Head of caudate nucleus (tissue), 42 donors: ENCODE data around the gene THAP7.

Experiments used
- DNase-seq, 42 donors: peaks; one replicate each; pipeline versions ENCODE4 v3.0.0 to v3.0.0-alpha.2; 2020 to 2021; ENCODE audit warnings: mixed read lengths in 7 of 42
- intact Hi-C: fragments of 100-400 bp; cut with DNase I; formaldehyde crosslinking; loops from one replicate; pipeline ENCODE4 v1.15.0; 2022

THAP7 gene

DNA sequence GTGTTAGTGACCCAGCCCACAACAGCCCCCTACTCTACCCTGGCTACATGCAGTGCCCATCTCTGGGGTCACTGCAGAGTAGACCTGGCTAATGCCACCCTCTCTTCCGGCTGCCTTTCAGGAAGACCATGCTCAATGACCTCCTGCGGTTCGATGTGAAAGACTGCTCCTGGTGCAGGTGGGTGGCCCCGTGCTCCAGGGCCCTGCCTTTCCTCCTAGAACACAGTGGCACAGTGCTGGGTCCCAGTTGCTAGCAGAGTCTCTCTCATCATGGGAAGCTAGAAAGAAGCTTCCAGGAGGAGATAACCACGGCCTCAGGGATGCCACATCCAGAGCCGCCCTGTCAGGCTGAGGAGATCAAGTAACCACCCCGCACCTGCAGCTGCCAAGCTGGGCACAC lies 16.2 kb downstream of the THAP7 start:
- intact Hi-C loops: no loop called here
- no peak for DNase-seq

DNA sequence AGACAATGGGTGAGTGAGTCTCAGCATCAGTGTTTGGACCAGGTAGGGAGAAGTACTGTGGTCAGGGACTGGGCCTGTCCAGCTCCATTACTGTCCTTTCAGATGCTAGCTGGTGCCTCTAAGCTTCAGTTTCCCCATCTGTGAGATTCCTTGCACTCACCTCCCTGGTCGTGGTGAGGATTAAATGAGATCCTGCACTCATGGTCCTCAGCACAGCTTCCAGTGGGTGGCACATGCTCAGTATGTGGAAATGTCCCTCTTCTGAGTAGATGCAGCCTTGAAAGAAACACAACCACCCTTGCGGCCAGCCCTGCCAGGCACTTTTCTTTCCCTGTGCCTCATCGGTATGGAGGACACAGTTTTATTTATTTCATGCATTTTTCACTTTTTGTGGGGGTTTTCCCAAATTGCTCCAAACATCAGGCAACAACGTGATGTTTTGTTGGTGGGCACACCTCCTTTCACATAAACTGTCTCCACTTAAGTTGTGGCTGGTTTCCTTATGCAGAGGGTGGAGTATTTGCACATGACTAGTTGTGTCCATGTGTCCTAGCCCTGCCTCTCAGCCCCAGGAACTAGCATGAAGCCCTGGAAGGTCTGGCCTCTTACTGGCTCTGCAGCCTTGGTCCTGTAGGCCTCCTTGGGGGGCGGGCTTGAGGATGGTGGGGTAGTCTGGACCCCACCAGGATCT lies 18.7 kb downstream of the THAP7 start:
- DNase-seq: no peak
- intact Hi-C loops: loop anchor here (5.0 kb wide), 1 partner anchor 66 kb away; the partner anchor contains the start of gene CRKL

DNA sequence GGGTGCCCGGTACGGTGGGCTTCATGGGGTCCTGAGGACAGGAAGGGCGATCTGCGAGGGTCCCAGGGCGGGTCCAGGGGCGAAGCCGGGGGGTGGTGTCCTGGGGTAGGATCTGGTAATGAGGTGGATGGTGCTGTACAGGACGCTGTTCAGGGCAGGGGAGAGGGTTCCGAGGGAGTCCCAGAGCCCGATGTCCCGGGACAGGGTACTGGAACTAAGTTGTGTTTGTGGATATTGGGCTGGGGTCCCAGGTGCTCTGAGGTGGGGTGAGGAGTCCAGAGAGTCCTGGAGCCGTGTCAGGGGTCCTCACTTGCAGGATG lies 19.4 kb downstream of the THAP7 start:
- DNase-seq: peak in 3 of 42 donors; percentile 6 to 38 (median 21)
- intact Hi-C loops: loop anchor here (1.0 to 5.0 kb wide), 2 partner anchors 19 to 65 kb away; partner anchors contain the start of gene CRKL

DNA sequence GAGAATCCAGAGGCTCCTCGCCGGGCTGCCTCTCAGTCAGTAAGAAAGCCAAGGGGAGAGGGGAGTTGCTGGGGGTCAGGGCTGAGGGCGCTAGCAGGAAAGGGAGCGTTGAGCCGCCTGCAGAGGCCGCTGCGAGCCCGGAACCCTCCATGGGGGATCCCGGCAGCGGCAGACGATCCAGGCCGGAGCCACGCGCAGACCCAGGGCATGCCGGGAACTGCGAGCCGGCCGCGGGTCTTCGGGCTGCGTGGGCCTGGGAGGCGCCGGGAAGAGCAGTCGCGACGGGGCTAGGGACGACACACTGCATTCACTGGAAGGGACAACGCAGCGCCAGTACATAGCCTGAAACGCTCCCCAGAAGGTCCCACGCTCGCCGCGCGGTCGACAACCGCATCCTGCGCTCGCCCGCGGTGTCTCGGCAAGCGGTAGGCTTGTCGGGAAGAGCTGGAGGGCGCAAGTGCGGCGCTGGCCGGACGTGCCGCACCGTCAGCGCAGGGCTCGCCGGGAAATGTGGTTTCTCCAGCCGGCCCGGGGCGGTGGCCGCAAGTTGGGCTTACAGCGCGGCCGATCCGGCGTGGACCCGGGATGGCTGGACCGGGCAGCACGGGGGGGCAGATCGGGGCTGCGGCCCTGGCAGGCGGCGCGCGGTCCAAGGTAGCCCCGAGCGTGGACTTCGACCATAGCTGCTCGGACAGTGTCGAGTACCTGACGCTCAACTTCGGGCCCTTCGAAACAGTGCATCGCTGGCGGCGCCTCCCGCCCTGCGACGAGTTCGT lies 19.9 kb downstream of the THAP7 start, which contains the start of gene LZTR1:
TSS of gene LZTR1 (plus strand) at position 511 of the 776 bp plus-strand sequence. CDS start at position 586, 75 bp downstream.
- DNase-seq: peak; percentile 68 to 95 (median 91)
- intact Hi-C loops: loop anchor here (1.0 to 5.0 kb wide), 2 partner anchors 19 to 65 kb away; partner anchors contain the start of gene CRKL

DNA sequence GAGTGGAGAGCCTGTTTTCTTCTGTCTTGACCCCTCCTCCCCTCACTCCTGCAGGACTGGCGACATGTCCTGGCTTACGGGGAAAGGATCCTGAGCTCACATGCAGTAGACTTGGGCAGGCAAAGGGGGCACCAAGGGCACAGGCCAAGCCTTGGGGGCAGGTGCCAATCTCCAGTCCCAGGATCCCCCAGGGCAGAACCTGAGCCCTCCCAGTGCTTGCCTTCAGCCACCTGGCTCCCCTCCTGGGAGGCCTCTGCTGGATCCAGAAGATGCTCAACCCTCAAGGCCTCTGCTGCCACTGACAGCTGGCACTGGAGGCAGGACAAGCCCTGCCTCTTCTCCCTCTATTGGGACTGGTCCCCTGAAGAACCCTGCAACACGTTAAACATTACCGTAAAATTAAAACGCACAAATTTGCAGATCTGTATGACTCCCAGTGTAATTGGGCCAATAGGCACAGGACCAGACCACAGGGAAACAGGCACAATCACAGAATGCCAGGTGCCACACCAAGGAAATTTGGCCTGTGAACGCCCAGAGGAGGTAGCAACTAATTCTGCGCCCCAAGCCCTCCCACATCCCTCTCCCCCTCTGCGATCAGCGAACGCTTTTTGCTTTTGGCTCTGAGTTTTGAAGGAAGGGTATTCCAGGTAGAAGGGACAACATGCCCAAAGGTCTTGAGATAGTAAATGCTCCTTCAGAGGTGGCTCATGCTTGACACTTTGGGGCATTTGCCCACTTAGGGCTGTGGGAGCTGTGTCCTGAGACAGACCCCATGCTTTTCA lies 20.8 kb downstream of the THAP7 start:
- intact Hi-C loops: loop anchor here (5.0 kb wide), 1 partner anchor 64 kb away; the partner anchor contains the start of gene CRKL
- no peak for DNase-seq

DNA sequence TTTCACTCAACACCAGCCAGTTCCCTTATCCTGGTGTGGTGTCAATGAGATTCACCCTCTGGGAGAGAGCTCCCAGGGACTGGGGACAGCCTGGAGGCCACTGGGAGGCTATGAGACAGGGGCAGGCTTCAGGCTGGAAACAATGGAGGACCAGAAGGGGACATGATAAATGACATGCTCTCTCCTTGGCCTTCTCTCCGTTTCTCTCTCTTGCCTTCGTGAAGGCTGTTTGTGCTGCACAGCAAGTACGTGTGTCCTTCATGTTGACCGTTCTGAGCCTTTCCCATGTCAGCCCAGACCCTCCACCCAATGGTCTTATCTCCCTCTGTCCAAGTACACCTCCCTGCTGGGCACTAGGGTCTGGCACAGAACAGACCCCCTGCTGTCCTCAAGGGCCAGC lies 21.4 kb downstream of the THAP7 start:
- no peak for DNase-seq
- intact Hi-C loops: loop anchor here (5.0 kb wide), 1 partner anchor 63 kb away; the partner anchor contains the start of gene CRKL

DNA sequence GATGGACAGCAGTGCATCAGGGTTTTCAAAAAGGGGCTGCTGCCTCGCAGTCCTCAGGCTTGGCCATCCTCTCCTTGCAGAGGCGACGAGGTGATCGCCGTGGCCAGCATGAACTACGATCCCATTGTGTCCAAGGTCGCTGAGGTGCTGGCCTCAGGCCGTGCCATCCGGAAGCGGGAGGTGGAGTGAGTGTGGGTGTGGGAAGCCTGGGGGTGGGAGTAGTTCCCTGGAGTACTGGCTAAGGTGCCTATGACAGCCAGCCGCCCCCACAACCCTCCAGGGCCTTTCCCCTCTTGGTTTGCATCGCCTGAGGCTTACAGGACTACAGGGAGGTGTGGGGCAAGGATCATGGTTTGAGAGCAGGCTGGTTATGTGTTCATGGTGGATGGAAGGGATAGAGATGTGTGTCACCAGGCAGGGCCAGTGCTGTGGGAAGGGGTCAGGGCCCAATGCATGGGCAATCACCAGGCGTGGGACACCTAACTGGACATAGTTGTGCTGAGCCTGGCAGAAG lies 21.9 kb downstream of the THAP7 start:
- intact Hi-C loops: loop anchor here (5.0 kb wide), 1 partner anchor 63 kb away; the partner anchor contains the start of gene CRKL

DNA sequence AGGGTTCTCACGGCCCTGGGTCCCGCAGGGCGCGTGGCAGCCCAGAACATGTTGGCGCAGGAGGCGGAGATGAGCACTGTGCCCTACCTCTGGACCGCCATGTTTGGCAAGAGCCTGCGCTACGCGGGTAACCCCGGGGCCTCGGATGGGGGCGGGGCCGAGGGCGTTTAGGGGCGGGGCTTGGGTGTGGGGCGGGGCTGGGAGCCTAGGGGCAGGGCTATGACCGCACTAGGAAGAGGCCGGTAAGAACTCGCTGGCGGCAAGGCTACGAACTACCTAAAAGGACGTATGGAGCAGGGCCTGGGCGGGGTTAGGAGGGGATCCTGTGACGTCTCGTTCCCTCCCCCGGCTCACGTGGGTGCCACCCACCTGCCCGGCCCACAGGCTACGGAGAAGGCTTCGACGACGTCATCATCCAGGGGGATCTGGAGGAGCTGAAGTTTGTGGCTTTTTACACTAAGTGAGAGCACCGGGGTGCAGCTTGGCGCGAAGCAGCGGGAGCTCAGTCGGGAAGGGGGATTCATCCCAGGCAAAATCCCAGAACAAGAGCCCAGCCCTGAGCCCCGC lies 22.6 kb downstream of the THAP7 start:
- peak; percentile 43 to 91 (median 74) for DNase-seq
- intact Hi-C loops: no loop called here

More for the DNA sequence above, 21.9 kb downstream of the THAP7 start:
- no peak for DNase-seq

DNA sequence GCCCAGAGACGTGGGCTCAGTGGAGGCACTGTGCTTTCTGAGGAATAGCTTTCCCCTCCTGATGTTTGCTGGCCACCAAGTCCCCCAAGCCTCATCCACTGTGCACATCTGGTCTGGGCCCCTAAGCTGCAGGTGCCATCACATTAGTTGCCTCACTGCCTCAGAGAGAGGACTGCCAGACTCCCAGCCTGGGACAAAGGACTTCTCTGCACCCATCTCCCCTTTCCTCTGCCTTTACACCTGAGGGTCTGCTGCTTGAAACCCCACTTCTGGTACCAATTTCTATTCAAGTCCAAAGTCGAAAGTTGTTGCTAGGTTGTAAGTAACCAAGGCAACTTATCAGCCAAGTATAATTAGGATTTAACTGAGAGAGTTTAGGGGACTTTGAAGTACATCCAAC lies 23.5 kb downstream of the THAP7 start:
- DNase-seq: no peak
- intact Hi-C loops: no loop called here

DNA sequence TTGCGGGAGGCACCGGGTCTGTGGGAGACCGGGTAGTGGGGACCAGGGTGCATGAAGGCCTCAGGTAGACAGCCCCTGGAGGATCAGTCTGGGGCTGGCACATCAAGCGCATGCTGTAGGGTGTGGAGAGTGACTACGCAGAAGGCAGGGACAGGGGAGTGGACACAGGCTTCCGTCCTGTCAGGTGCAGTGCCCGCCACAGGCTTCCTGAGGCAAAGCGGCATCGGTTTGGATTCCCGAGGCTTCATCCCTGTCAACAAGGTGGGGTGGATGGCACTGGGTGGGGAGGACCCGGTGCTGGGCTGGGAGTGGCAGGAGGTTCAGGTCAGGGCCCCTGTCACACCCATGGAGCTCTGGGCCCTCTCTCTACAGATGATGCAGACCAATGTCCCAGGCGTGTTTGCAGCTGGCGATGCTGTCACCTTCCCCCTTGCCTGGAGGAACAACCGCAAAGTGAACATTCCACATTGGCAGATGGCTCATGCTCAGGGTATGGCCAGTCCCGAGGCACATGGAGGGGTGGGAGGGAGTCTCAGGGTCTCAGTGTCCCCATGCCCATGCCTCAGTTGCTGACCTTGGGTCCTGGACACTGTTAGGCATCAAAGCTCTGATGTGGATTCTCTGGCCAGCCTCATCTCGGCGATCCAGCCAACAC lies 24.3 kb downstream of the THAP7 start:
- no peak for DNase-seq
- intact Hi-C loops: no loop called here

DNA sequence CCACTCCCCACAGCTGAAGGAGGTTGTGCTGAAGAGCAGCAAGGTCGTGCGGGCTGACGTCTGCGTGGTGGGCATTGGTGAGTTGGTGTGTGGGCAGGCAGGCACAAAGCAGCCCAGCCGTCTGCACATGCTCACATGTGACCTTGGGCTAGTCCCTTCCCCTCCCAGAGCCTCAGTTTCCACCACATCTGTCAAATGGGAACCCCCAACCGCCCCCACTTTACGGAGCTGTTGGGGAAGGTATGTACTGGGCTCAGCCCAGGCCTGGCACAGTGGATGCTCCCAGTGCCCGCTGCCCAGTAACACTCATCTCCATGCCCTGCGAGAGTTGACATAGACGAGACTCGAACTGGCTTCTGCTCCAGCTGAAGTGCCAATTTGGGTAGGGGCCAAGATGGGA lies 24.9 kb downstream of the THAP7 start:
- intact Hi-C loops: no loop called here

DNA sequence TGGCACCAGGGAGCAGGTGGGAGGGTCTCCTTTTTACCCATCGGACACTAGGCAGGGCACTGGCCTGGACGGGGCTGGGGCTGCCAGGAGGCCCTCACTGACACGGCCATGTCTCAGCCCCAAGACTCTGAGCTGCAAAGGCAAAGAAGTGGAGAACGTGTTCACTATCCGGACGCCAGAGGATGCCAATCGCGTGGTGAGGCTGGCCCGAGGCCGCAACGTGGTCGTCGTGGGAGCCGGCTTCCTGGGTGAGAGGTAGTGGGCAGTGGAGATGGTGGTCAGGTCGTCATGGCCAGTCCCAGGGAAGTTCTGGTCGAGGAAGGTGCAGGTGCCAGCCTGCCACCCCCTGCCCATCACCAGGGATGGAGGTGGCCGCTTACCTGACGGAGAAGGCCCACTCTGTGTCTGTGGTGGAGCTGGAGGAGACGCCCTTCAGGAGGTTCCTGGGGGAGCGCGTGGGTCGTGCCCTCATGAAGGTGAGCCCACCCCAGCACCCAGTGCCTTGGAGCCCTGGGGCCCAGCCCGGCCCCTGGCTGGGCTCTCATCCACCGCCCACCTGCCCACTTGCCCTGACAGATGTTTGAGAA lies 25.5 kb downstream of the THAP7 start:
- intact Hi-C loops: no loop called here
- no peak for DNase-seq

More for the DNA sequence above, 24.9 kb downstream of the THAP7 start:
- DNase-seq: no peak

DNA sequence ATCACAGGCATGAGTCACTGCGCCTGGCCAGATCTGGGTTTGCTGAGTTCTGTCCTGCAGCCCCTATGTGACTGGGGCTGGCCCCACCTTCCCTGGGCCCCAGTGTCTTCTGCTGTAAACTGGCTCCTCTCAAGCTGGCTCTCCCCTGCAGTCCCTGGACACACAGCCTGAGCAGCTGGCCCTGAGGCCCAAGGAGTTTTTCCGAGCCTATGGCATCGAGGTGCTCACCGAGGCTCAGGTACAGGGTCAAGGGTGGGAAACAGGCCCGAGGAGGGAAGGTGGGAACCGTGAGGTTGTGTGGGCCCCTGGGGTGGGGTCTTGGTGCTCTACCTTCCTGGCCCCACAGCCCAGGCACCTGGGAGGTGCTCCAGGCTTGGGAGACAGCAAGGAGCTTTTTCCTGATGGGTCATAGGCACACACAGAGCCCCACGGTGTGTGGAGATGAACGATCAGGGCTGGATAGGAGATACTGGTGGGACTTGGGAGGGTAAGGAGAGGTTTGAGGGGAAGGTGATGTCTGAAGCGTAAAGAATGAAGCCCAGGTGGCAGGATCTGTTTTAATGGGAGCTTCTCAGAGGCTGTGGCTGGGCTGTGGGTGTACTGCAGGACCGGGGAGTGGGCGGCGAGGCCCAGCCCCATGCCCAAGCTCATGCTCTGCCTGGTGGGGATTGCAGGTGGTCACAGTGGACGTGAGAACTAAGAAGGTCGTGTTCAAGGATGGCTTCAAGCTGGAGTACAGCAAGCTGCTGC lies 26.2 kb downstream of the THAP7 start:
- no peak for DNase-seq
- intact Hi-C loops: no loop called here

DNA sequence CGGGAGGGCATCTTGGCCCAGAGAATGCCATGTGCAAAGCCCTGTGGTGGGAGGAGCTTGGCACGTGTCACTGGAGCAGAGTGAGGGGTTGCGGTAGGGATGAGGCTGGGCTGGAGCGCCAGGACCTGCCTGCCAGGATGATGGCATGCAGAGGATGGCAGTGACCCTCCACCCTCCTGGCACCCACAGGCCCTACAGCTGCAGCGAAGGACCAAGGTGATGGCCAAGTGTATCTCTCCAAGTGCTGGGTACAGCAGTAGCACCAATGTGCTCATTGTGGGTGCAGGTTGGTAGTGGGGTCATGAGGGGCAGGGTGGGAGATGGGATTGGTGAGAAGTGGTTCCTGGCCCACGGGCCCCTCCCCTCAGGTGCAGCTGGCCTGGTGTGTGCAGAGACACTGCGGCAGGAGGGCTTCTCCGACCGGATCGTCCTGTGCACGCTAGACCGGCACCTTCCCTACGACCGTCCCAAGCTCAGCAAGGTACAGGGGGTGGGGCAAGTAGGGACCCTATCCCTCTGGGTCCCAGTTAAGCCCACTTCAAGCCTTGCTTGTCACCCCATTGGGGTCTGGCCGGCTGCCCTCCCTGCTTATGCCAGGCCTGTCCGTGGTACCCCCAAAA lies 27.5 kb downstream of the THAP7 start:
- intact Hi-C loops: no loop called here
- no peak for DNase-seq

DNA sequence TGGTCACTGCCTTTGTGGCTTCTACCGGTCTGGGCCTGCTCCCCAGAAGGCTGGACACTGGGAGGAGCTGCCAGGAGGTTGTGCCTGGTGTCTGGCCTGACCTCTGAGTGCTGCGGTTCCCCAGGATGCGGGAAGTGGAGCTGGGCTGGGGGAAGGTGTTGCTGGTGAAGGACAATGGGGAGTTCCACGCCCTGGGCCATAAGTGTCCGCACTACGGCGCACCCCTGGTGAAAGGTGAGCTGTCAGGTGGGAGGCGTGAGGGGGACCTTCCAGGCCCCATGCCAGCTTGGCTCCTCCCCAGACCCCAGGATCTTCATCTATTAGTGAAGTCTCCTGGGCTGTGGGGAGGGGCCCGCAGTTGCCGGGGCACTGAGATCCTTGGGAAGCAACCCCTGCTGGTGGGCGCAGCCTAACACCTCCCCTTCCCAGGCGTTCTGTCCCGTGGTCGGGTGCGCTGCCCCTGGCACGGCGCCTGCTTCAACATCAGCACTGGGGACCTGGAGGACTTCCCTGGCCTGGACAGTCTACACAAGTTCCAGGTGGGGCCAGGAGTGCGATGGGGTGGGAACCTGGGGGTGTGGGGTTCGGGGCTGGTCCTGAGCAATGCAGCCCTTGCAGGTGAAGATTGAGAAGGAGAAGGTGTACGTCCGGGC lies 28.2 kb downstream of the THAP7 start:
- DNase-seq: no peak
- intact Hi-C loops: no loop called here

DNA sequence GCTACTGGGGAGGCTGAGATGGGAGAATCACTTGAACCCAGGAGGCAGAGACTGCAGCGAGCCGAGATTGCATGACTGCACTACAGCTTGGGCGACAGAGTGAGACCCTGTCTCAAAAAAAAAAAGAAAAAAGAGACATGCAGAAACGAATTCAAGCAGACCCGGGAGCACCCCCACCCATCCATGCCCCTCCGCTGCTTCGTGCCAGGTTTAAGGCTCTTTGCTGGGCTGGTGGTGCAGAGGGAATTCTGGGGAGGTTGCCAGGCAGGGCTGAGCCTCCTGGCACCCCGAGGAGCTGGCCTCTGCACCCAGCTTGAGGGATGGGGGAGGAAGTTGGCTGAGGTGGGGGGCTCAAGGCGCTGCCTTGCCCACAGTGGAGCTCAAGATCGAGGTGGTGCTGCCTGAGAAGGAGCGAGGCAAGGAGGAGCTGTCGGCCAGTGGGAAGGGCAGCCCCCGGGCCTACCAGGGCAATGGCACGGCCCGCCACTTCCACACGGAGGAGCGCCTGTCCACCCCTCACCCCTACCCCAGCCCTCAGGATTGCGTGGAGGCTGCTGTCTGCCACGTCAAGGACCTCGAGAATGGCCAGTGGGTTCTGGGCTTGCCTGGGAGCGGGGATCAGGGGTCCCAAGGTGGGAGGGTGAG lies 28.9 kb downstream of the THAP7 start:
- intact Hi-C loops: no loop called here
- no peak for DNase-seq
